H9 (cell line): ENCODE measurements around the gene SPSB2. TPM values are rescaled to one million over a fixed set of nuclear protein-coding genes. Genes with fewer than 3 reads are reported as not detected.

Experiments used
- DNase-seq: peaks from one replicate; pipeline ENCODE4 v3.0.0-alpha.2; 2017
- H2AFZ ChIP-seq: one replicate; pipeline ENCODE4 v1.6.1; 2013; ENCODE audit warnings: mild to moderate bottlenecking, low read length, control low read depth, moderate library complexity
- H2AK5ac ChIP-seq: 2 replicates; pipeline ENCODE4 v1.6.1; 2013; ENCODE audit warnings: low read length, control low read depth, mixed read lengths; ENCODE audit not compliant: insufficient read length
- H2BK120ac ChIP-seq: one replicate; pipeline ENCODE4 v1.6.1; 2013; ENCODE audit warnings: low read depth, mild to moderate bottlenecking, low read length, control low read depth, inconsistent platforms; ENCODE audit not compliant: poor library complexity, severe bottlenecking
- H2BK12ac ChIP-seq: 2 replicates; pipeline ENCODE4 v1.6.1; 2013; ENCODE audit warnings: low read length, control low read depth, mixed read lengths, low read depth; ENCODE audit not compliant: insufficient read length
- H2BK15ac ChIP-seq: 2 replicates; pipeline ENCODE4 v1.6.1; 2013; ENCODE audit warnings: low read depth, low read length, control low read depth
- H2BK20ac ChIP-seq: one replicate; pipeline ENCODE4 v1.6.1; 2013; ENCODE audit warnings: low read depth, mild to moderate bottlenecking, low read length, control low read depth, inconsistent platforms; ENCODE audit not compliant: poor library complexity, severe bottlenecking
- H2BK5ac ChIP-seq: 2 replicates; pipeline ENCODE4 v1.6.1; 2013; ENCODE audit warnings: low read length, control low read depth, mixed read lengths; ENCODE audit not compliant: insufficient read length
- H3K14ac ChIP-seq: 2 replicates; pipeline ENCODE4 v1.6.1; 2013; ENCODE audit warnings: low read length, control low read depth; ENCODE audit not compliant: insufficient read depth
- H3K18ac ChIP-seq: 2 replicates; pipeline ENCODE4 v1.6.1; 2013; ENCODE audit warnings: low read depth, mild to moderate bottlenecking, mixed read lengths, low read length, control low read depth; ENCODE audit not compliant: insufficient read length
- H3K23ac ChIP-seq: 2 replicates; pipeline ENCODE4 v1.6.1; 2013; ENCODE audit warnings: low read length, control low read depth, mixed read lengths, low read depth; ENCODE audit not compliant: insufficient read length
- H3K23me2 ChIP-seq: 2 replicates; pipeline ENCODE4 v1.6.1; 2013; ENCODE audit warnings: low read depth, mild to moderate bottlenecking, mixed read lengths, low read length, control low read depth; ENCODE audit not compliant: insufficient read length, poor library complexity, severe bottlenecking
- H3K27ac ChIP-seq: 2 replicates; pipeline ENCODE4 v1.5.1; 2013; ENCODE audit warnings: low read length, control low read depth, mixed read lengths, low read depth; ENCODE audit not compliant: insufficient read length
- H3K27me3 ChIP-seq: 2 replicates; pipeline ENCODE4 v1.6.1; 2013; ENCODE audit warnings: low read length, control low read depth, inconsistent platforms; ENCODE audit not compliant: insufficient read depth
- H3K4ac ChIP-seq: 2 replicates; pipeline ENCODE4 v1.6.1; 2013; ENCODE audit warnings: low read depth, mild to moderate bottlenecking, control low read depth, inconsistent platforms, low read length, moderate library complexity
- H3K4me1 ChIP-seq: 2 replicates; pipeline ENCODE4 v1.6.1; 2013; ENCODE audit warnings: low read length, control low read depth, inconsistent platforms; ENCODE audit not compliant: insufficient read depth
- H3K4me2 ChIP-seq: 2 replicates; pipeline ENCODE4 v1.6.1; 2013; ENCODE audit warnings: low read length, control low read depth, mixed read lengths; ENCODE audit not compliant: insufficient read length, insufficient read depth
- H3K56ac ChIP-seq: 2 replicates; pipeline ENCODE4 v1.6.1; 2013; ENCODE audit warnings: low read depth, mild to moderate bottlenecking, mixed read lengths, low read length, control low read depth; ENCODE audit not compliant: insufficient read length
- H3K79me1 ChIP-seq: 2 replicates; pipeline ENCODE4 v1.6.1; 2013; ENCODE audit warnings: low read depth, mild to moderate bottlenecking, moderate library complexity, low read length, control low read depth, inconsistent platforms; ENCODE audit not compliant: insufficient read depth, poor library complexity, severe bottlenecking
- H3K79me2 ChIP-seq: 2 replicates; pipeline ENCODE4 v1.6.1; 2013; ENCODE audit warnings: low read length, control low read depth, inconsistent platforms; ENCODE audit not compliant: insufficient read depth
- H3K9ac ChIP-seq: 2 replicates; pipeline ENCODE4 v1.6.1; 2013; ENCODE audit warnings: low read length, control low read depth, mixed read lengths; ENCODE audit not compliant: insufficient read length; ENCODE audit errors: extremely low read depth
- H3K9me3 ChIP-seq: one replicate; pipeline ENCODE4 v1.6.1; 2013; ENCODE audit warnings: low read depth, low read length, inconsistent platforms; ENCODE audit not compliant: control insufficient read depth
- H3T11ph ChIP-seq: one replicate; pipeline ENCODE4 v1.6.1; 2013; ENCODE audit warnings: mild to moderate bottlenecking, low read length, control low read depth, inconsistent platforms
- H4K20me1 ChIP-seq: one replicate; pipeline ENCODE4 v1.6.1; 2013; ENCODE audit not compliant: control insufficient read depth, insufficient read length, insufficient read depth
- H4K5ac ChIP-seq: 2 replicates; pipeline ENCODE4 v1.6.1; 2013; ENCODE audit warnings: low read depth, mild to moderate bottlenecking, mixed read lengths, low read length, control low read depth; ENCODE audit not compliant: insufficient read length
- H4K8ac ChIP-seq: replicated peaks from 2 replicates; pipeline ENCODE4 v1.6.1; 2013; ENCODE audit warnings: low read length, control low read depth, mixed read lengths, low read depth; ENCODE audit not compliant: insufficient read length
- H4K91ac ChIP-seq: 2 replicates; pipeline ENCODE4 v1.6.1; 2013; ENCODE audit warnings: low read depth, mild to moderate bottlenecking, moderate library complexity, mixed read lengths, low read length, control low read depth; ENCODE audit not compliant: insufficient read length
- H3K27ac Mint-ChIP-seq, 3 experiments: 2 replicates in 2 of 3; 3 replicates in 1 of 3; pipeline ENCODE4 v1.8.0; 2020 to 2021; ENCODE audit warnings: mixed read lengths in 3 of 3, mild to moderate bottlenecking in 1 of 3, moderate library complexity in 1 of 3
- H3K27me3 Mint-ChIP-seq: 2 replicates; pipeline ENCODE4 v1.8.0; 2021; ENCODE audit warnings: low read depth, mild to moderate bottlenecking, moderate library complexity, mixed read lengths
- H3K36me3 Mint-ChIP-seq, 3 experiments: 2 replicates in 2 of 3; 3 replicates in 1 of 3; pipeline ENCODE4 v1.8.0; 2020 to 2021; ENCODE audit warnings: low read depth in 3 of 3, mixed read lengths in 3 of 3; ENCODE audit not compliant: insufficient read depth in 1 of 3
- H3K4me1 Mint-ChIP-seq, 2 experiments: 2 replicates each; pipeline ENCODE4 v1.8.0; 2020; ENCODE audit warnings: mixed read lengths in 2 of 2
- H3K4me3 Mint-ChIP-seq, 2 experiments: 2 replicates in 1 of 2; 3 replicates in 1 of 2; pipeline ENCODE4 v1.8.0; 2020 to 2021; ENCODE audit warnings: mild to moderate bottlenecking in 2 of 2, mixed read lengths in 2 of 2, moderate library complexity in 1 of 2
- H3K9me3 Mint-ChIP-seq, 2 experiments: 2 replicates in 1 of 2; 3 replicates in 1 of 2; pipeline ENCODE4 v1.8.0; 2020; ENCODE audit warnings: mild to moderate bottlenecking in 2 of 2, mixed read lengths in 2 of 2, moderate library complexity in 1 of 2
- CTCF ChIP-seq: fragments of 200-600 bp; sonication (generic); conservative IDR thresholded peaks from 3 replicates; pipeline ENCODE4 v1.8.0; 2021; ENCODE audit warnings: antibody characterized with exemption, mild to moderate bottlenecking
- WGBS: extraction: QIAGEN DNeasy Blood & Tissue Kit; methylation state at CpG from one replicate; pipeline ENCODE4 v1.1.7; 2013; ENCODE audit warnings: missing lambda C conversion rate, low lambda C conversion rate, mixed read lengths; ENCODE audit not compliant: insufficient read length; ENCODE audit errors: extremely low coverage; 5-methylcytosine and 5-hydroxymethylcytosine counted together
- total RNA-seq: library from RNA; stranded (reverse); gene quantifications from 2 replicates; pipeline ENCODE4 v1.2.1, GENCODE V29; 2021

The SPSB2 gene
- total RNA-seq, 1 experiment from 2014 or later = 13.7 TPM

- Histone ChIP-seq H2BK12ac (no peak overlapping the region), H3K27ac (no peak overlapping the region), H2BK5ac (no peak overlapping the region), H4K91ac (no peak overlapping the region), H3K23me2 (peaks cover 5% of the 10 kb centered on the region), H2BK15ac (no peak overlapping the region), H3K4ac (no peak overlapping the region), H3K79me1 (no peaks in the 10 kb centered on the region), H2AFZ (no peak overlapping the region), H2BK120ac (no peak overlapping the region), H4K5ac (no peak overlapping the region), H3K18ac (no peak overlapping the region), H3K4me2 (no peak overlapping the region), H3T11ph (no peak overlapping the region), H3K27me3 (no peaks in the 10 kb centered on the region), H4K8ac (no peak overlapping the region), H2BK20ac (no peak overlapping the region), H3K4me1 (no peaks in the 10 kb centered on the region; the same call in 1 of the 2 replicates), H3K79me2 (peaks cover 1% of the 10 kb centered on the region; the same call in 1 of the 2 replicates), H3K9ac (no peak overlapping the region), H3K9me3 (no peaks in the 10 kb centered on the region), H4K20me1 (no peaks in the 10 kb centered on the region), H3K23ac (no peak overlapping the region), H3K56ac (no peak overlapping the region), H2AK5ac (no peak overlapping the region), H3K14ac (no peak overlapping the region)
- no peak for TF ChIP-seq CTCF
- H3K27ac Mint-ChIP-seq = no peak overlapping the region; a peak in 1 of 7 replicates
- no peaks in the 10 kb centered on the region for H3K9me3 Mint-ChIP-seq
- no peak overlapping the region for H3K4me3 Mint-ChIP-seq
- peaks cover 46 to 76% (median 71%) of the 10 kb centered on the region in 3 experiments; a peak in 6 of 7 replicates for H3K36me3 Mint-ChIP-seq
- peaks cover 15 to 16% of the 10 kb centered on the region in 2 experiments for H3K4me1 Mint-ChIP-seq
- DNase-seq = no peak
- WGBS = no CpG with 5 or more reads among the region's 11 CpGs
- H3K27me3 Mint-ChIP-seq = no peaks in the 10 kb centered on the region
These were observed 10.1 kb downstream of the SPSB2 start for GRCh38 chr12:6863033-6863432.
